HepG2 (cell line): ENCODE results near the gene TWNK. TPM values are rescaled to one million over a fixed set of nuclear protein-coding genes. Genes with fewer than 3 reads are reported as not detected.

Experiments
- ATAC-seq: fragments of 200-7000 bp; cut with Tn5 transposase; 3 replicates; pipeline ENCODE4 v1.9.1; 2020; ENCODE audit warnings: mild to moderate bottlenecking, moderate library complexity
- BruUV-seq: library from RNA; stranded (reverse); fragments of 400-500 nt; replicated peaks from 2 replicates; lab custom pipeline; 2021; lab: Mats Ljungman, UMichigan
- CTCF ChIA-PET: fragments of 300-600 bp; formaldehyde crosslinking; extraction: SDS; loops from one replicate; lab custom pipeline; 2021; ENCODE audit warnings: low total read pairs, inconsistent platforms, low intra/inter-chr PET ratio; lab: Yijun Ruan, JAX
- POLR2A ChIA-PET: fragments of 350-600 bp; sonication (Branson Sonifier 250); formaldehyde crosslinking; loops from one replicate; lab custom pipeline; 2020; ENCODE audit warnings: antibody characterized with exemption, inconsistent platforms; lab: Yijun Ruan, JAX
- DNase-seq: peaks from one replicate; pipeline ENCODE4 v3.0.0-alpha.2; 2015; ENCODE audit warnings: low spot score
- FAIRE-seq: peaks from 3 replicates; lab custom pipeline; 2011; peaks lifted over from hg19 to GRCh38; lab: Jason Lieb, UNC
- H2AFZ ChIP-seq: one replicate; pipeline ENCODE4 v1.6.1; 2011; ENCODE audit warnings: low read length, inconsistent platforms
- H3K27ac ChIP-seq: fragments of 300-600 bp; 3 replicates; pipeline ENCODE4 v1.8.0; 2011; ENCODE audit warnings: mixed run types, mild to moderate bottlenecking, mixed read lengths, low read length, inconsistent platforms; ENCODE audit not compliant: insufficient read depth; ENCODE audit errors: extremely low read length
- H3K27me3 ChIP-seq, 2 experiments: fragments of 200-600 bp in 1 of 2; 2 replicates in 1 of 2; 3 replicates in 1 of 2; pipeline versions ENCODE4 v1.6.0 to v1.8.0; 2011; ENCODE audit warnings: low read length in 2 of 2, mild to moderate bottlenecking in 2 of 2, moderate library complexity in 2 of 2, inconsistent platforms in 1 of 2; ENCODE audit not compliant: insufficient read depth in 2 of 2, control insufficient read depth in 1 of 2
- H3K36me3 ChIP-seq, 2 experiments: fragments of 200-600 bp in 1 of 2; replicated peaks in 1 of 2; 2 replicates in 1 of 2; 3 replicates in 1 of 2; pipeline versions ENCODE4 v1.5.1 to v1.8.0; 2011; ENCODE audit warnings: low read length in 2 of 2, inconsistent platforms in 1 of 2; ENCODE audit not compliant: insufficient read depth in 2 of 2, control insufficient read depth in 1 of 2
- H3K4me1 ChIP-seq: 2 replicates; pipeline ENCODE4 v1.5.1; 2012; ENCODE audit warnings: low read length, inconsistent platforms; ENCODE audit not compliant: insufficient read depth
- H3K4me2 ChIP-seq: 2 replicates; pipeline ENCODE4 v1.6.0; 2011; ENCODE audit warnings: low read depth, low read length, inconsistent platforms
- H3K4me3 ChIP-seq, 3 experiments: fragments of 200-600 bp in 1 of 3; sonication (generic), shearing (Covaris generic) in 1 of 3; replicated peaks in 1 of 3; 2 replicates each; pipeline ENCODE4 v1.5.1; 2011 to 2016; ENCODE audit warnings: low read length in 3 of 3, inconsistent platforms in 2 of 3, low read depth in 2 of 3, mild to moderate bottlenecking in 2 of 3, control low read depth in 1 of 3, mixed read lengths in 1 of 3; ENCODE audit not compliant: insufficient read depth in 1 of 3
- H3K79me2 ChIP-seq: one replicate; pipeline ENCODE4 v1.6.1; 2011; ENCODE audit warnings: low read length, inconsistent platforms; ENCODE audit not compliant: insufficient read depth
- H3K9ac ChIP-seq: 2 replicates; pipeline ENCODE4 v1.6.0; 2011; ENCODE audit warnings: mild to moderate bottlenecking, low read depth, low read length, inconsistent platforms; ENCODE audit not compliant: insufficient read depth
- H3K9me3 ChIP-seq: 2 replicates; pipeline ENCODE4 v1.5.1; 2012; ENCODE audit warnings: mild to moderate bottlenecking, low read length
- H4K20me1 ChIP-seq: 2 replicates; pipeline ENCODE4 v1.6.0; 2011; ENCODE audit warnings: inconsistent platforms, mild to moderate bottlenecking, low read length, moderate library complexity; ENCODE audit not compliant: insufficient read depth
- CHCHD3 ChIP-seq: sonication (generic); formaldehyde crosslinking; IDR thresholded peaks from 2 replicates; pipeline ENCODE4 v1.8.0; 2022; ENCODE audit warnings: mild to moderate bottlenecking, missing genetic modification reagents, moderate library complexity
- MEIS1 ChIP-seq: sonication (generic); formaldehyde crosslinking; IDR thresholded peaks from 2 replicates; pipeline ENCODE4 v1.9.0; 2021; ENCODE audit warnings: mild to moderate bottlenecking, missing genetic modification reagents, moderate library complexity, borderline replicate concordance
- NCOA5 ChIP-seq: sonication (generic); formaldehyde crosslinking; IDR thresholded peaks from 2 replicates; pipeline ENCODE4 v1.4.0; 2020; ENCODE audit warnings: missing genetic modification reagents
- NFE2L1 ChIP-seq: sonication (generic); formaldehyde crosslinking; IDR thresholded peaks from 2 replicates; pipeline ENCODE4 v1.4.0; 2020; ENCODE audit warnings: missing genetic modification reagents, mild to moderate bottlenecking, borderline replicate concordance
- TBL1XR1 ChIP-seq: fragments of 150-350 bp; IDR thresholded peaks from 2 replicates; pipeline ENCODE4 v1.6.1; 2014; ENCODE audit warnings: borderline replicate concordance, low read length; ENCODE audit not compliant: partially characterized antibody
- ZNF121 ChIP-seq: sonication (generic); formaldehyde crosslinking; IDR thresholded peaks from 2 replicates; pipeline ENCODE4 v1.5.0; 2020; ENCODE audit warnings: mild to moderate bottlenecking, missing genetic modification reagents
- WGBS: methylation state at CpG from one replicate; pipeline ENCODE4 v1.1.6; 2017; ENCODE audit warnings: low lambda C conversion rate; 5-methylcytosine and 5-hydroxymethylcytosine counted together
- in situ Hi-C: cut with HindIII; loops from 2 replicates; pipeline ENCODE4 v1.10.0; 2017; ENCODE audit warnings: low pct_unique_long_range_greater_than_20kb; ENCODE audit not compliant: extremely low pct_ligation_motif_present
- intact Hi-C: fragments of 100-400 bp; cut with micrococcal nuclease; formaldehyde crosslinking; loops from one replicate; pipeline ENCODE4 v1.10.0; 2022; ENCODE audit not compliant: unreplicated experiment
- polyA plus RNA-seq, 8 experiments: library from polyadenylated mRNA; depleted of rRNA in 3 of 8; stranded (reverse) in 7 of 8; unstranded in 1 of 8; fragments of >200 nt; fragmentation: Illumina TruSeq in 4 of 8; extraction: Trizol in 4 of 8; gene quantifications; 2 replicates each; pipeline versions ENCODE4 v1.2.1 to v1.2.3, GENCODE V29; 2011 to 2016; ENCODE audit warnings: low read depth in 4 of 8, missing spikeins in 1 of 8, mixed read lengths in 1 of 8; ENCODE audit not compliant: insufficient read depth in 1 of 8
- total RNA-seq, 5 experiments: library from RNA; depleted of rRNA; stranded (reverse); fragments of >200 nt; fragmentation: Illumina TruSeq; extraction: Trizol; gene quantifications; 2 replicates each; pipeline ENCODE4 v1.2.3, GENCODE V29; 2016; ENCODE audit warnings: low read depth in 1 of 5
- TF ChIP-seq, protein P1 (sequence below): sonication (generic); formaldehyde crosslinking; IDR thresholded peaks from 2 replicates; pipeline ENCODE4 v1.5.1; 2020; ENCODE audit warnings: mild to moderate bottlenecking, missing genetic modification reagents, borderline replicate concordance

TWNK gene
- total and polyA plus RNA-seq, 2 of the 13 experiments (the other 11 are each of a cell fraction or from before 2014, with no cell fraction given), result 10.7 to 16.5 TPM

DNA sequence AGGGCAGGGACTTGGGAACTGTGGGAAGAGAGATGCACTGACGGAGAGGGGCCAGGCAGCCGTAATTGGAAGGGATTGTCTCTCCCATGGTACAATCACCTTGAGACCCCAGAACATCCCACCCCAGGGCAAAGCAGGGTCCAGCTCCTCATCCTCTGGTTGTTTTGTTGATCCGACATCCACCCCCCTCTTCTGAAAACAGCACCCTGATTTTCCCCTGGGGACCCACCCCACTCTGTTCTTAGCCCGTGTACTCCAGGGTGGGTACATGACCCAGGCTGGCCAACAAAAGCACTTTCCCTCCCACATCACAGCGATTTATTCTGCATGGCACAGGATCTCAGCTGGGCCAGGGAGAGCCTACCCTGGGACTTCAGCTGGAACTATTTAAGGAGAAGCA lies 29.5 kb downstream of the TWNK start:
- Histone ChIP-seq H3K79me2 (no peaks in the 10 kb centered on the region), H3K36me3 (no peaks in the 10 kb centered on the region), H3K9ac (no peak overlapping the region), H2AFZ (no peak overlapping the region), H3K27me3 (peaks cover 1 to 13% of the 10 kb centered on the region in 2 experiments; a peak in 2 of 5 replicates), H3K9me3 (no peaks in the 10 kb centered on the region), H3K4me1 (peaks cover 54% of the 10 kb centered on the region), H3K4me2 (no peak overlapping the region), H4K20me1 (no peaks in the 10 kb centered on the region), H3K4me3 (no peak overlapping the region), H3K27ac (no peak overlapping the region)
- ATAC-seq (no peak), DNase-seq (no peak), FAIRE-seq (no peak)
- BruUV-seq, result no TSS peak
- intact Hi-C loops (no loop called here), in situ Hi-C loops (no loop called here)
- CTCF ChIA-PET, result no interaction called here
- 29% methylated on average over 5 of the region's 5 CpGs for whole genome bisulfite sequencing
- POLR2A ChIA-PET, result interaction anchor here (0.5 to 6.0 kb wide), 4 partner anchors 14 to 50 kb away, joined by 3 to 56 read pairs (median 12); partner anchors contain the start of genes LZTS2, PDZD7 and SFXN3
- TF ChIP-seq, protein P1, sequence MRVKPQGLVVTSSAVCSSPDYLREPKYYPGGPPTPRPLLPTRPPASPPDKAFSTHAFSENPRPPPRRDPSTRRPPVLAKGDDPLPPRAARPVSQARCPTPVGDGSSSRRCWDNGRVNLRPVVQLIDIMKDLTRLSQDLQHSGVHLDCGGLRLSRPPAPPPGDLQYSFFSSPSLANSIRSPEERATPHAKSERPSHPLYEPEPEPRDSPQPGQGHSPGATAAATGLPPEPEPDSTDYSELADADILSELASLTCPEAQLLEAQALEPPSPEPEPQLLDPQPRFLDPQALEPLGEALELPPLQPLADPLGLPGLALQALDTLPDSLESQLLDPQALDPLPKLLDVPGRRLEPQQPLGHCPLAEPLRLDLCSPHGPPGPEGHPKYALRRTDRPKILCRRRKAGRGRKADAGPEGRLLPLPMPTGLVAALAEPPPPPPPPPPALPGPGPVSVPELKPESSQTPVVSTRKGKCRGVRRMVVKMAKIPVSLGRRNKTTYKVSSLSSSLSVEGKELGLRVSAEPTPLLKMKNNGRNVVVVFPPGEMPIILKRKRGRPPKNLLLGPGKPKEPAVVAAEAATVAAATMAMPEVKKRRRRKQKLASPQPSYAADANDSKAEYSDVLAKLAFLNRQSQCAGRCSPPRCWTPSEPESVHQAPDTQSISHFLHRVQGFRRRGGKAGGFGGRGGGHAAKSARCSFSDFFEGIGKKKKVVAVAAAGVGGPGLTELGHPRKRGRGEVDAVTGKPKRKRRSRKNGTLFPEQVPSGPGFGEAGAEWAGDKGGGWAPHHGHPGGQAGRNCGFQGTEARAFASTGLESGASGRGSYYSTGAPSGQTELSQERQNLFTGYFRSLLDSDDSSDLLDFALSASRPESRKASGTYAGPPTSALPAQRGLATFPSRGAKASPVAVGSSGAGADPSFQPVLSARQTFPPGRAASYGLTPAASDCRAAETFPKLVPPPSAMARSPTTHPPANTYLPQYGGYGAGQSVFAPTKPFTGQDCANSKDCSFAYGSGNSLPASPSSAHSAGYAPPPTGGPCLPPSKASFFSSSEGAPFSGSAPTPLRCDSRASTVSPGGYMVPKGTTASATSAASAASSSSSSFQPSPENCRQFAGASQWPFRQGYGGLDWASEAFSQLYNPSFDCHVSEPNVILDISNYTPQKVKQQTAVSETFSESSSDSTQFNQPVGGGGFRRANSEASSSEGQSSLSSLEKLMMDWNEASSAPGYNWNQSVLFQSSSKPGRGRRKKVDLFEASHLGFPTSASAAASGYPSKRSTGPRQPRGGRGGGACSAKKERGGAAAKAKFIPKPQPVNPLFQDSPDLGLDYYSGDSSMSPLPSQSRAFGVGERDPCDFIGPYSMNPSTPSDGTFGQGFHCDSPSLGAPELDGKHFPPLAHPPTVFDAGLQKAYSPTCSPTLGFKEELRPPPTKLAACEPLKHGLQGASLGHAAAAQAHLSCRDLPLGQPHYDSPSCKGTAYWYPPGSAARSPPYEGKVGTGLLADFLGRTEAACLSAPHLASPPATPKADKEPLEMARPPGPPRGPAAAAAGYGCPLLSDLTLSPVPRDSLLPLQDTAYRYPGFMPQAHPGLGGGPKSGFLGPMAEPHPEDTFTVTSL (CRISPR knock-in tag), result no peak
- TF ChIP-seq NFE2L1 (no peak), NCOA5 (CRISPR knock-in tag) (no peak), TBL1XR1 (no peak), MEIS1 (CRISPR knock-in tag) (no peak), ZNF121 (CRISPR knock-in tag) (no peak), CHCHD3 (CRISPR knock-in tag) (no peak)
